SK-N-SH (cell line): Measurements from ENCODE around the gene BNC2. TPM values are rescaled to one million over a fixed set of nuclear protein-coding genes. Genes with fewer than 3 reads are reported as not detected.

ENCODE experiments used
- CTCF ChIA-PET: fragments of 300-600, 350-600 bp; formaldehyde crosslinking; extraction: SDS; loops from one replicate; lab custom pipeline; 2021; lab: Yijun Ruan, JAX
- POLR2A ChIA-PET: fragments of 350-600 bp; sonication (Branson Sonifier 250); formaldehyde crosslinking; extraction: SDS; loops from one replicate; lab custom pipeline; 2020; ENCODE audit warnings: antibody characterized with exemption, inconsistent platforms; lab: Yijun Ruan, JAX
- DNase-seq: peaks from one replicate; pipeline ENCODE4 v3.0.0; 2012
- H2AFZ ChIP-seq: fragments of 200-600 bp; sonication (generic); 2 replicates; pipeline ENCODE4 v1.8.1; 2016; ENCODE audit warnings: antibody characterized with exemption, mild to moderate bottlenecking, low read depth
- H3F3A ChIP-seq: fragments of 200-600 bp; sonication (generic); replicated peaks from 2 replicates; pipeline ENCODE3; 2016; ENCODE audit warnings: antibody characterized with exemption, mild to moderate bottlenecking; ENCODE audit not compliant: insufficient read depth
- H3K27ac ChIP-seq, 2 experiments: fragments of 200-500 bp in 1 of 2; fragments of 200-600 bp in 1 of 2; sonication (Bioruptor generic) in 1 of 2; sonication (generic), shearing (Covaris generic) in 1 of 2; 2 replicates each; pipeline versions ENCODE4 v1.5.1 to v1.6.1; 2014 to 2016; ENCODE audit warnings: low read depth in 2 of 2, inconsistent platforms in 1 of 2, low read length in 1 of 2, mild to moderate bottlenecking in 1 of 2, mixed read lengths in 1 of 2
- H3K27me3 ChIP-seq: fragments of 200-600 bp; sonication (generic), shearing (Covaris generic); 2 replicates; pipeline ENCODE4 v1.6.1; 2016; ENCODE audit warnings: mixed run types; ENCODE audit not compliant: insufficient read depth
- H3K36me3 ChIP-seq, 2 experiments: fragments of 200-500 bp in 1 of 2; fragments of 200-600 bp in 1 of 2; sonication (Bioruptor generic) in 1 of 2; sonication (generic) in 1 of 2; replicated peaks in 1 of 2; 2 replicates each; pipeline versions ENCODE3 to v1.5.1; 2014 to 2016; ENCODE audit warnings: low read length in 1 of 2, mild to moderate bottlenecking in 1 of 2; ENCODE audit not compliant: insufficient read depth in 2 of 2, control insufficient read depth in 1 of 2
- H3K4me1 ChIP-seq, 2 experiments: fragments of 200-500 bp in 1 of 2; fragments of 200-600 bp in 1 of 2; sonication (Bioruptor generic) in 1 of 2; sonication (generic), shearing (Covaris generic) in 1 of 2; 2 replicates each; pipeline versions ENCODE4 v1.5.1 to v1.6.1; 2014 to 2016; ENCODE audit warnings: low read depth in 1 of 2, low read length in 1 of 2, mixed run types in 1 of 2; ENCODE audit not compliant: insufficient read depth in 2 of 2, control insufficient read depth in 1 of 2
- H3K4me2 ChIP-seq: fragments of 200-600 bp; sonication (generic), shearing (Covaris generic); 2 replicates; pipeline ENCODE4 v1.6.1; 2017; ENCODE audit warnings: mixed run types
- H3K4me3 ChIP-seq, 2 experiments: fragments of 200-500 bp in 1 of 2; fragments of 200-600 bp in 1 of 2; sonication (Bioruptor generic) in 1 of 2; sonication (generic), shearing (Covaris generic) in 1 of 2; 2 replicates each; pipeline versions ENCODE4 v1.5.1 to v1.8.1; 2014 to 2016; ENCODE audit warnings: low read depth in 2 of 2, inconsistent platforms in 1 of 2, low read length in 1 of 2, mild to moderate bottlenecking in 1 of 2, mixed read lengths in 1 of 2, moderate library complexity in 1 of 2
- H3K79me2 ChIP-seq: fragments of 200-600 bp; sonication (generic); 2 replicates; pipeline ENCODE4 v1.8.1; 2017; ENCODE audit warnings: mild to moderate bottlenecking; ENCODE audit not compliant: insufficient read depth
- H3K9ac ChIP-seq: fragments of 200-600 bp; sonication (generic); 2 replicates; pipeline ENCODE4 v1.6.1; 2017; ENCODE audit warnings: mixed run types
- H3K9me2 ChIP-seq: fragments of 200-600 bp; sonication (generic); 2 replicates; pipeline ENCODE4 v1.6.1; 2017; ENCODE audit warnings: mixed run types
- H3K9me3 ChIP-seq: fragments of 200-600 bp; sonication (generic); 2 replicates; pipeline ENCODE4 v1.6.1; 2017; ENCODE audit warnings: mixed run types, mild to moderate bottlenecking, moderate library complexity
- H4K20me1 ChIP-seq: fragments of 200-600 bp; sonication (generic); 2 replicates; pipeline ENCODE4 v1.6.1; 2017; ENCODE audit warnings: mild to moderate bottlenecking, mixed run types; ENCODE audit not compliant: insufficient read depth
- ELF1 ChIP-seq: IDR thresholded peaks from 2 replicates; pipeline ENCODE4 v1.4.0; 2012
- EP300 ChIP-seq, 2 experiments: IDR thresholded peaks; 2 replicates each; pipeline versions ENCODE4 v1.4.0 to v1.6.1; 2012; ENCODE audit warnings: borderline replicate concordance in 1 of 2, low read depth in 1 of 2, low read length in 1 of 2
- EZH2phosphoT487 ChIP-seq: fragments of 200-600 bp; sonication (generic); IDR thresholded peaks from 2 replicates; pipeline ENCODE4 v1.6.1; 2017; ENCODE audit warnings: low read depth, mixed run types, mild to moderate bottlenecking, antibody characterized with exemption, moderate library complexity, borderline replicate concordance
- FOSL2 ChIP-seq: IDR thresholded peaks from 2 replicates; pipeline ENCODE4 v1.4.0; 2012; ENCODE audit warnings: low read depth, mild to moderate bottlenecking, moderate library complexity, borderline replicate concordance
- FOXM1 ChIP-seq: IDR thresholded peaks from 2 replicates; pipeline ENCODE4 v1.4.0; 2012; ENCODE audit warnings: low read depth, mild to moderate bottlenecking
- GABPA ChIP-seq: IDR thresholded peaks from 2 replicates; pipeline ENCODE4 v1.4.0; 2012; ENCODE audit warnings: low read depth, mild to moderate bottlenecking
- JUND ChIP-seq: IDR thresholded peaks from 2 replicates; pipeline ENCODE4 v1.4.0; 2012
- NFIC ChIP-seq: IDR thresholded peaks from 2 replicates; pipeline ENCODE4 v1.4.0; 2012; ENCODE audit warnings: borderline replicate concordance
- PBX3 ChIP-seq: IDR thresholded peaks from 2 replicates; pipeline ENCODE4; 2012
- POLR2AphosphoS5 ChIP-seq: IDR thresholded peaks from 2 replicates; pipeline ENCODE4 v1.6.1; 2012; ENCODE audit warnings: low read depth, low read length
- RAD21 ChIP-seq: IDR thresholded peaks from 2 replicates; pipeline ENCODE4 v1.6.1; 2012; ENCODE audit warnings: mild to moderate bottlenecking, low read length
- RXRA ChIP-seq: IDR thresholded peaks from 2 replicates; pipeline ENCODE4 v1.4.0; 2012; ENCODE audit warnings: low read depth, mild to moderate bottlenecking, borderline replicate concordance
- TCF12 ChIP-seq: IDR thresholded peaks from 2 replicates; pipeline ENCODE4 v1.4.0; 2012
- YY1 ChIP-seq: IDR thresholded peaks from 2 replicates; pipeline ENCODE4 v1.4.0; 2012; ENCODE audit warnings: low read depth, mild to moderate bottlenecking
- WGBS: methylation state at CpG from one replicate; pipeline ENCODE4 v1.1.6; 2017; ENCODE audit warnings: low lambda C conversion rate; 5-methylcytosine and 5-hydroxymethylcytosine counted together
- polyA plus RNA-seq, 3 experiments: library from polyadenylated mRNA; depleted of rRNA; stranded (reverse); fragments of >200 nt; gene quantifications; 2 replicates each; pipeline ENCODE4 v1.2.3, GENCODE V29; 2012

Gene BNC2
- polyA plus RNA-seq, 1 of the 3 experiments (the other 2 are of a cell fraction), result 8.8 TPM

- WGBS, result 28% methylated on average over 2 of the region's 2 CpGs
- no peaks in the 10 kb centered on the region for H3K36me3 ChIP-seq
- H3K9me2 ChIP-seq, result no peaks in the 10 kb centered on the region
- peaks cover 51% of the 10 kb centered on the region for H3K79me2 ChIP-seq
- H3F3A ChIP-seq, result peaks cover 47% of the 10 kb centered on the region
- H3K9ac ChIP-seq, result no peak overlapping the region
- H3K27me3 ChIP-seq, result no peaks in the 10 kb centered on the region
- peak overlapping the region; percentile 50; the same call in 1 of the 2 replicates for H3K4me2 ChIP-seq
- H2AFZ ChIP-seq, result no peak overlapping the region
- no peak overlapping the region for H3K4me3 ChIP-seq
- peak overlapping the region; percentile 85 to 87; a peak in 3 of 4 replicates for H3K27ac ChIP-seq
- DNase-seq, result no peak
- ChIA-PET POLR2A (no interaction called here), CTCF (no interaction called here)
- H4K20me1 ChIP-seq, result no peaks in the 10 kb centered on the region
- H3K9me3 ChIP-seq, result no peaks in the 10 kb centered on the region
- peak; percentile 67 for TF ChIP-seq TCF12
- peak; percentile 4; the same call in 1 of the 2 replicates for TF ChIP-seq PBX3
- TF ChIP-seq POLR2AphosphoS5, result peak; percentile 45; the same call in 1 of the 2 replicates
- no peak for TF ChIP-seq ELF1
- peak in 1 of 2 experiments; percentile 47; a peak in 1 of 4 replicates for TF ChIP-seq EP300 (IDR thresholded peaks at IDR 0.05; ENCODE audit: borderline replicate concordance in 1 of 2, low read depth in 1 of 2, low read length in 1 of 2)
- peaks cover 16 to 42% of the 10 kb centered on the region in 2 experiments for H3K4me1 ChIP-seq
These were observed 353.6 kb downstream of the BNC2 start for GRCh38 chr9:16516891-16517290.

GRCh38 chr9:16515879-16516301, 354.6 kb downstream of the BNC2 start:
- peaks cover 53% of the 10 kb centered on the region for H3K79me2 ChIP-seq
- ChIA-PET CTCF (interaction anchor here (0.7 to 1.0 kb wide), 3 partner anchors 14 to 642 kb away, joined by 3 read pairs; no protein-coding TSS in a partner anchor), POLR2A (no interaction called here)
- peak overlapping the region; percentile 71 for H2AFZ ChIP-seq
- no peaks in the 10 kb centered on the region for H3K27me3 ChIP-seq
- no peaks in the 10 kb centered on the region for H3K9me3 ChIP-seq
- peaks cover 15 to 33% of the 10 kb centered on the region in 2 experiments for H3K4me1 ChIP-seq
- WGBS, result 63% methylated on average over 4 of the region's 4 CpGs
- peak; percentile 31; the same call in 1 of the 2 replicates for TF ChIP-seq PBX3
- TF ChIP-seq YY1, result peak; percentile 21; the same call in 1 of the 2 replicates
- no peak for TF ChIP-seq POLR2AphosphoS5
- TF ChIP-seq RXRA, result peak; percentile 52; the same call in 1 of the 2 replicates
- no peak for TF ChIP-seq GABPA
- TF ChIP-seq EP300 (IDR thresholded peaks at IDR 0.05; ENCODE audit: borderline replicate concordance in 1 of 2, low read depth in 1 of 2, low read length in 1 of 2), result 0 out of 4 replicates have a peak, but pooled peaks of 1 of the 2 experiments have one; percentile 56
- 0 out of 2 replicates have a peak, but pooled peaks have one; percentile 11 for TF ChIP-seq FOSL2
- no peak for TF ChIP-seq EZH2phosphoT487
- TF ChIP-seq JUND, result peak; percentile 33
- peak; percentile 45; the same call in 1 of the 2 replicates for TF ChIP-seq TCF12
- peak; percentile 51 for TF ChIP-seq NFIC
- peak; percentile 3; the same call in 1 of the 2 replicates for TF ChIP-seq RAD21
- TF ChIP-seq FOXM1, result 0 out of 2 replicates have a peak, but pooled peaks have one; percentile 44
- H3F3A ChIP-seq, result peaks cover 40% of the 10 kb centered on the region
- no peaks in the 10 kb centered on the region for H4K20me1 ChIP-seq
- no peaks in the 10 kb centered on the region for H3K36me3 ChIP-seq
- no peaks in the 10 kb centered on the region for H3K9me2 ChIP-seq
- H3K4me3 ChIP-seq, result no peak overlapping the region
- peak overlapping the region; percentile 52; the same call in 1 of the 2 replicates for H3K9ac ChIP-seq
- H3K4me2 ChIP-seq, result peak overlapping the region; percentile 78
- H3K27ac ChIP-seq, result peak overlapping the region; percentile 85 to 87; a peak in 3 of 4 replicates
- DNase-seq, result no peak
